HG03280 (cell line): ENCODE results near the gene SIGLEC9.

Experiments used
- ATAC-seq: cut with Tn5 transposase; IDR thresholded peaks from one replicate; pipeline ENCODE4 v1.9.1; 2021; ENCODE audit warnings: mild to moderate bottlenecking, moderate library complexity; ENCODE audit not compliant: unreplicated experiment

The SIGLEC9 gene

GRCh38 chr19:51173681-51174080 lies 49.0 kb downstream of the SIGLEC9 start:
- no peak for ATAC-seq

DNA sequence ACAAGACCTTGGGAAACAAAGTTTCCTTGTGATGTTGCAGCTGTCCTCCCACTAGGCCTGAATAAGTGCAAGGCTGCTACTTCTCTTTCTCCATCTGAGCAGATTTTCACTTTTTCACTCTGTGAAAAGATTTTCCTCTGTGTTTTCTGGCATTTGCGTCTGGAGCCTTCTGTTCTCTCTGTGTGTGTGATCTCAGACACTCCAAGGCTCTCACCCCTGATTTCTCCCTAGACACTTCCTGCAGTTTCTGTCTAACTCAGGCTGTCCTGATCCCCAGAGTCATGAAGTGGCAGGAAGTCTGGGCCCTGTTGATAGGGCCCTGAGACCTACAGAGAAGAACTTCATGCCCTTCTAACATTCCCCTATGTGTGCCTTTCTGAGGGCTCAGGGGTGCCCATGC lies 54.5 kb downstream of the SIGLEC9 start:
- ATAC-seq = no peak
